SK-N-MC (cell line): Measurements from ENCODE around the gene TMEM255B.

Experiments
- EZH2 ChIP-seq: fragments of 200-600 bp; sonication (generic); IDR thresholded peaks from one replicate; pipeline ENCODE4 v1.6.1; 2017; ENCODE audit warnings: antibody characterized with exemption
- FOXP2 ChIP-seq: optimal IDR thresholded peaks from 2 replicates; pipeline ENCODE3; 2011; ENCODE audit warnings: mild to moderate bottlenecking, moderate library complexity; ENCODE audit not compliant: insufficient read depth; ENCODE audit errors: extremely low read length, control extremely low read depth
- POLR2AphosphoS5 ChIP-seq: IDR thresholded peaks from 2 replicates; pipeline ENCODE4 v1.6.1; 2012; ENCODE audit warnings: mild to moderate bottlenecking, low read depth, low read length, borderline replicate concordance

GRCh38 chr13:113762075-113762474, 3.0 kb downstream of the TMEM255B start:
- TF ChIP-seq POLR2AphosphoS5: no peak
- TF ChIP-seq EZH2: no peak
- no peak for TF ChIP-seq FOXP2
